Measurements from ENCODE around the gene EFCC1. TPM values are rescaled to one million over a fixed set of nuclear protein-coding genes. Genes with fewer than 3 reads are reported as not detected.
A peak's percentile ranks its signal among the peaks of the same experiment; 100 is the strongest.

EFCC1 gene
- total RNA-seq, 1 donor from 2014 or later = 15.9 TPM

GRCh38 chr3:128996200-128996599, 4.9 kb upstream of the EFCC1 start:
- Mint-ChIP-seq H3K36me3 (ENCODE audit: low read depth, unreplicated experiment) (peaks cover 7% of the 10 kb centered on the region), H3K4me1 (ENCODE audit: unreplicated experiment) (peaks cover 31% of the 10 kb centered on the region), H3K27me3 (ENCODE audit: unreplicated experiment) (peaks cover 12% of the 10 kb centered on the region), H3K27ac (ENCODE audit: unreplicated experiment) (no peak overlapping the region), H3K4me3 (ENCODE audit: unreplicated experiment) (no peak overlapping the region), H3K9me3 (ENCODE audit: unreplicated experiment) (no peaks in the 10 kb centered on the region)
- no peak for DNase-seq (ENCODE audit: low spot score)
- TF ChIP-seq, protein P1, sequence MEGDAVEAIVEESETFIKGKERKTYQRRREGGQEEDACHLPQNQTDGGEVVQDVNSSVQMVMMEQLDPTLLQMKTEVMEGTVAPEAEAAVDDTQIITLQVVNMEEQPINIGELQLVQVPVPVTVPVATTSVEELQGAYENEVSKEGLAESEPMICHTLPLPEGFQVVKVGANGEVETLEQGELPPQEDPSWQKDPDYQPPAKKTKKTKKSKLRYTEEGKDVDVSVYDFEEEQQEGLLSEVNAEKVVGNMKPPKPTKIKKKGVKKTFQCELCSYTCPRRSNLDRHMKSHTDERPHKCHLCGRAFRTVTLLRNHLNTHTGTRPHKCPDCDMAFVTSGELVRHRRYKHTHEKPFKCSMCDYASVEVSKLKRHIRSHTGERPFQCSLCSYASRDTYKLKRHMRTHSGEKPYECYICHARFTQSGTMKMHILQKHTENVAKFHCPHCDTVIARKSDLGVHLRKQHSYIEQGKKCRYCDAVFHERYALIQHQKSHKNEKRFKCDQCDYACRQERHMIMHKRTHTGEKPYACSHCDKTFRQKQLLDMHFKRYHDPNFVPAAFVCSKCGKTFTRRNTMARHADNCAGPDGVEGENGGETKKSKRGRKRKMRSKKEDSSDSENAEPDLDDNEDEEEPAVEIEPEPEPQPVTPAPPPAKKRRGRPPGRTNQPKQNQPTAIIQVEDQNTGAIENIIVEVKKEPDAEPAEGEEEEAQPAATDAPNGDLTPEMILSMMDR (IDR thresholded peaks at IDR 0.05; ENCODE audit: unreplicated experiment) = no peak

DNA sequence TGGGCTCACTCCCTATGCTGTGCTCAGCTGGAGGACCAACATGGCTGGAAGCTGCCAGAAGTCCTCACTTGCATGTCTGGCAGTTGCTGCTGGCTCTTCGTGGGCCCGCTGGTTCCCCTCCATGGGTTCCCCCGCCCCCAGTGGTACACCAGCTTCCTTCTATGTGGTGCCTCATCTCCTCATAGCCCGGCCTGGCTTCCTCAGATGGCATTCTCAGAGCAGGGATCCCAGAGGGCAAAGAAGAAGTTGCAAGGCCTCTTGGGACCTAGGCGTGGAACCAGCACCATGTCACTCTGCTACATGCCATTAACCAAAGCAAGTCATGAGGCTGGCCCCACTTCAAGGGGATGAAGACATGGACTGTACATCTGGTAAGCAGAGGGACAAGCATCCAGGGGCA, 4.4 kb upstream of the EFCC1 start:
- TF ChIP-seq, protein P1 (IDR thresholded peaks at IDR 0.05; ENCODE audit: unreplicated experiment) = no peak
- peaks cover 31% of the 10 kb centered on the region for H3K4me1 Mint-ChIP-seq (ENCODE audit: unreplicated experiment)
- no peak overlapping the region for H3K27ac Mint-ChIP-seq (ENCODE audit: unreplicated experiment)
- no peak overlapping the region for H3K4me3 Mint-ChIP-seq (ENCODE audit: unreplicated experiment)
- peaks cover 7% of the 10 kb centered on the region for H3K36me3 Mint-ChIP-seq (ENCODE audit: low read depth, unreplicated experiment)
- DNase-seq (ENCODE audit: low spot score) = no peak
- H3K27me3 Mint-ChIP-seq (ENCODE audit: unreplicated experiment) = peaks cover 12% of the 10 kb centered on the region
- H3K9me3 Mint-ChIP-seq (ENCODE audit: unreplicated experiment) = no peaks in the 10 kb centered on the region

DNA sequence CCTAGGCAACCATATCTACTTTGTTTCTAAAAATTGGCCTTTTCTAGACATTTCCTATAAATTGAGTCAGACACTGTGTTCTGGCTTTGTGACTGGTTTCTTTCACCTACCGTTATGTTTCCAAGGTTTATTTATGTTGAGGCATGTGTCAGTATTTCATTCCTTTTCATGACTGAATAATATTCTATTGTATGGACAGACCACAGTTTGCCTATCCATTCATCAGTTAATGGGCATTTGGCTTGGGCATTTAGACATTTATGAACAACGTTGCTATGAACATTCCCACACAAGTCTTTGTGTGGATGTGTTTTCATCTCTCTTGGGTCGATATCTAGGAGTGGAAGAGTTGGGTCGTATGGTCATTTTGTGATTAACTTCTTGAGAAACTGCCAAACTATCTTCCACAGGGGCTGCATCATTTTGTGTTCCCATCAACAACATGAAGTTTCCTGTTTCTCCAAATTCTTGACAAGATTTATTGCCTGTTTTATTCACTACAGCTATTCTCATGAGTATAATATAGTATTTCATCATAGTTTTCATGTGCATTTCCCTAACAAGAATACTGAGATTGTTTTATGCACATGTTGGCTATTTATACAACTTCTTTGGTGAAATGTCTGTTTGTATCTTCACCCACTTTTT, 3.5 kb upstream of the EFCC1 start:
- Mint-ChIP-seq H3K27me3 (ENCODE audit: unreplicated experiment) (peaks cover 15% of the 10 kb centered on the region), H3K27ac (ENCODE audit: unreplicated experiment) (no peak overlapping the region), H3K4me3 (ENCODE audit: unreplicated experiment) (no peak overlapping the region), H3K4me1 (ENCODE audit: unreplicated experiment) (peaks cover 36% of the 10 kb centered on the region), H3K36me3 (ENCODE audit: low read depth, unreplicated experiment) (peaks cover 11% of the 10 kb centered on the region), H3K9me3 (ENCODE audit: unreplicated experiment) (no peaks in the 10 kb centered on the region)
- DNase-seq (ENCODE audit: low spot score) = no peak
- TF ChIP-seq, protein P1 (IDR thresholded peaks at IDR 0.05; ENCODE audit: unreplicated experiment) = no peak

GRCh38 chr3:128998561-128998960, 2.5 kb upstream of the EFCC1 start:
- H3K27ac Mint-ChIP-seq (ENCODE audit: unreplicated experiment) = no peak overlapping the region
- peaks cover 42% of the 10 kb centered on the region for H3K4me1 Mint-ChIP-seq (ENCODE audit: unreplicated experiment)
- H3K4me3 Mint-ChIP-seq (ENCODE audit: unreplicated experiment) = no peak overlapping the region
- TF ChIP-seq, protein P1 (IDR thresholded peaks at IDR 0.05; ENCODE audit: unreplicated experiment) = no peak
- H3K36me3 Mint-ChIP-seq (ENCODE audit: low read depth, unreplicated experiment) = peaks cover 17% of the 10 kb centered on the region
- H3K27me3 Mint-ChIP-seq (ENCODE audit: unreplicated experiment) = peaks cover 19% of the 10 kb centered on the region
- no peaks in the 10 kb centered on the region for H3K9me3 Mint-ChIP-seq (ENCODE audit: unreplicated experiment)
- no peak for DNase-seq (ENCODE audit: low spot score)

DNA sequence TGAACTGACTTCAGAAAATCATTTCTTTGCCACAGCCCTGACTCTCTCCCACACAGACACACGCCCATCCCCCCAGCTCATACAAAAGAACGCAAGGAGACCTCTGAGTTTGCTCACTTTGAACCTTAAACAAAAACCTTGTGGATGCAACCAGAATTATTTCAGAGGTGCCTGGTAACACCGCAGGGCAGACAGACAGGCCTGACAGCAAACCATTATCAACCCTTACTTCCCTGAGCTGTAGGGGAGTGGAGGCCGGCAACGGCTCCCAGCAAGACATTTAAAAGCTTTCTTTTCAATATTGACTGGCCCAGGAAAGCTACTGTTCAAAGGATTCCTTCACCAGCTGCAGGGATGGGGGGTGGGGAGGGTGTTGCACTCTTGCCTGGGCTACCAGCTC, 2.0 kb upstream of the EFCC1 start:
- H3K36me3 Mint-ChIP-seq (ENCODE audit: low read depth, unreplicated experiment) = peaks cover 17% of the 10 kb centered on the region
- H3K4me3 Mint-ChIP-seq (ENCODE audit: unreplicated experiment) = no peak overlapping the region
- H3K27ac Mint-ChIP-seq (ENCODE audit: unreplicated experiment) = peak overlapping the region; percentile 62
- TF ChIP-seq, protein P1 (IDR thresholded peaks at IDR 0.05; ENCODE audit: unreplicated experiment) = no peak
- no peaks in the 10 kb centered on the region for H3K9me3 Mint-ChIP-seq (ENCODE audit: unreplicated experiment)
- H3K27me3 Mint-ChIP-seq (ENCODE audit: unreplicated experiment) = peaks cover 19% of the 10 kb centered on the region
- no peak for DNase-seq (ENCODE audit: low spot score)
- H3K4me1 Mint-ChIP-seq (ENCODE audit: unreplicated experiment) = peaks cover 41% of the 10 kb centered on the region
